ENCODE results near the gene C10orf105. TPM values are rescaled to one million over a fixed set of nuclear protein-coding genes. Genes with fewer than 3 reads are reported as not detected.

C10orf105 gene
- total and polyA plus RNA-seq, 2 of the 8 experiments (the other 6 are each of a cell fraction or from before 2014, with no cell fraction given), result 0.71 to 0.73 TPM

DNA sequence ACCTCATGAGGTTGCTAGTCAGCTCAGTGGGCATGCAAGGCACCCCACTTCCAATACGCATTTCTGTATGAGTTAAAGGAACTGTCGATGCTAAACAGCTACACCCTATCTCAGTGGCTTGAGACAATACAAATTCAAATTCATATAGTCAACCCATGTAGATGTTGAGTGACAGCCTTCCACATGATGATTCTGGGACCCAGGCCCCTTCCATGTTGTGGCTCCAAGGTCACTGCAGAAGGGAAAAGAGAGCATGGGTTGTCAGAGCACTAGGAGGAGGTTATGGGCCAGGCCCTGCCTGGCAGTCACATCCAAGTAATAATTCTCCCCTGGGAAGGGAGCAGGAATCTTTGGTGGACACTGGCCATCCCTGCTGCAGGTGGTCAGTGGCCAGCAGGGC lies 28.2 kb downstream of the C10orf105 start:
- Histone ChIP-seq H3K4me3 (ENCODE audit: extremely low read depth in 1 of 4, insufficient read depth in 2 of 4, low read depth in 3 of 4, low read length in 4 of 4) (no peak overlapping the region), H2BK12ac (ENCODE audit: low read depth, low read length) (no peak overlapping the region), H2AK5ac (ENCODE audit: low read depth, low read length) (no peak overlapping the region), H4K8ac (ENCODE audit: extremely low read depth, insufficient read depth, low read length) (no peak overlapping the region), H4K91ac (replicated peaks; ENCODE audit: insufficient read length, low read length) (no peak overlapping the region), H3K14ac (ENCODE audit: insufficient read length) (no peak overlapping the region), H2BK120ac (replicated peaks; ENCODE audit: low read depth, low read length) (no peak overlapping the region), H4K5ac (ENCODE audit: insufficient read length, low read depth, low read length) (no peak overlapping the region), H4K20me1 (replicated peaks in 1 of 2; ENCODE audit: control insufficient read depth in 1 of 2, insufficient read depth in 2 of 2, low read length in 2 of 2) (no peaks in the 10 kb centered on the region), H3K9me3 (ENCODE audit: insufficient read depth in 2 of 2, low read depth in 1 of 2, low read length in 1 of 2) (peaks cover 2 to 7% of the 10 kb centered on the region in 2 experiments; a peak in 1 of 4 replicates), H3K27ac (ENCODE audit: low read depth, low read length) (no peak overlapping the region), H3K23me2 (ENCODE audit: low read depth, low read length) (no peaks in the 10 kb centered on the region), H3K79me2 (ENCODE audit: control insufficient read depth in 1 of 2, insufficient read depth in 2 of 2, low read length in 2 of 2) (no peaks in the 10 kb centered on the region), H3K9ac (replicated peaks in 1 of 4; ENCODE audit: extremely low read depth in 1 of 4, low read depth in 3 of 4, low read length in 3 of 4) (no peak overlapping the region), H2AFZ (ENCODE audit: low read length) (no peak overlapping the region), H3K27me3 (replicated peaks in 1 of 4; ENCODE audit: control insufficient read depth in 3 of 4, extremely low read depth in 1 of 4, insufficient read depth in 3 of 4, low read length in 3 of 4) (no peaks in the 10 kb centered on the region; a peak in 1 of 7 replicates), H2BK15ac (ENCODE audit: low read length) (no peak overlapping the region), H3K23ac (ENCODE audit: insufficient read length) (no peak overlapping the region), H3K36me3 (ENCODE audit: control insufficient read depth in 2 of 4, insufficient read depth in 4 of 4, low read length in 3 of 4) (no peaks in the 10 kb centered on the region), H3K79me1 (ENCODE audit: low read depth, low read length) (no peaks in the 10 kb centered on the region), H2BK20ac (ENCODE audit: low read length) (no peak overlapping the region), H3K4me2 (ENCODE audit: insufficient read depth in 1 of 2, low read depth in 2 of 2, low read length in 2 of 2) (no peak overlapping the region), H3K4ac (replicated peaks; ENCODE audit: insufficient read length, low read depth, low read length) (no peak overlapping the region), H3K56ac (replicated peaks; ENCODE audit: insufficient read length, low read depth, low read length) (no peak overlapping the region), H2BK5ac (ENCODE audit: low read depth, low read length) (no peak overlapping the region), H3K18ac (ENCODE audit: extremely low read depth, low read length) (no peak overlapping the region), H3K4me1 (replicated peaks in 1 of 4; ENCODE audit: control insufficient read depth in 3 of 4, insufficient read depth in 4 of 4, low read length in 3 of 4) (peaks cover 0 to 7% (median under 1%) of the 10 kb centered on the region in 4 experiments; a peak in 6 of 7 replicates)
- ChIA-PET POLR2A (ENCODE audit: partially characterized antibody) (no interaction called here), CTCF (ENCODE audit: partially characterized antibody) (interaction anchor here (0.7 to 11.1 kb wide), 8 partner anchors 15 to 315 kb away, joined by 3 to 169 read pairs (median 3); no protein-coding TSS in a partner anchor)
- FAIRE-seq (no peak), DNase-seq (ENCODE audit: low read depth in 1 of 2, low spot score in 2 of 2) (no peak)
- TF ChIP-seq, protein P1, sequence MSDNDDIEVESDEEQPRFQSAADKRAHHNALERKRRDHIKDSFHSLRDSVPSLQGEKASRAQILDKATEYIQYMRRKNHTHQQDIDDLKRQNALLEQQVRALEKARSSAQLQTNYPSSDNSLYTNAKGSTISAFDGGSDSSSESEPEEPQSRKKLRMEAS (IDR thresholded peaks at IDR 0.05), result no peak
- TF ChIP-seq RFX5 (IDR thresholded peaks at IDR 0.05; ENCODE audit: borderline replicate concordance, low read depth, low read length), result no peak
- 94% methylated on average over 2 of the region's 2 CpGs; no CpG with 5 or more reads in 1 of the 2 experiments for WGBS, 2 experiments (ENCODE audit: extremely low coverage in 1 of 2, insufficient coverage in 1 of 2, insufficient read length in 1 of 2, insufficient replicate concordance in 2 of 2, low coverage in 1 of 2, low lambda C conversion rate in 2 of 2, missing lambda C conversion rate in 1 of 2)
